SW480 (cell line): ENCODE measurements around the gene TECPR1.

Source experiments
- DNase-seq: peaks from one replicate; pipeline ENCODE4 v3.0.0-alpha.2; 2016; ENCODE audit warnings: low spot score

Gene TECPR1

GRCh38 chr7:98284335-98285036 is 32.5 kb upstream of the TECPR1 start:
- peak; percentile 81 for DNase-seq

- no peak for DNase-seq
Observed at GRCh38 chr7:98283887-98284222, 31.8 kb upstream of the TECPR1 start.

GRCh38 chr7:98283127-98283886 is 31.3 kb upstream of the TECPR1 start:
- no peak for DNase-seq

GRCh38 chr7:98282703-98283102 is 30.7 kb upstream of the TECPR1 start:
- no peak for DNase-seq

- DNase-seq: no peak
Observed at GRCh38 chr7:98281757-98282606, 29.9 kb upstream of the TECPR1 start.

- DNase-seq: peak; percentile 94
Observed at GRCh38 chr7:98280791-98281756, 29.0 kb upstream of the TECPR1 start, which contains the start of gene BRI3. Gene BRI3 (plus strand): TSS chr7:98281686. CDS start chr7:98281796, 110 bp downstream.

- no peak for DNase-seq
Observed at GRCh38 chr7:98280296-98280695, 28.3 kb upstream of the TECPR1 start.

GRCh38 chr7:98278936-98279335 is 26.9 kb upstream of the TECPR1 start:
- DNase-seq: no peak

GRCh38 chr7:98278408-98278807 is 26.4 kb upstream of the TECPR1 start:
- DNase-seq: peak; percentile 73

GRCh38 chr7:98276241-98276761 is 24.3 kb upstream of the TECPR1 start:
- DNase-seq: no peak

GRCh38 chr7:98267303-98267702 is 15.3 kb upstream of the TECPR1 start:
- no peak for DNase-seq

GRCh38 chr7:98266840-98267239 is 14.8 kb upstream of the TECPR1 start:
- no peak for DNase-seq

GRCh38 chr7:98265841-98266271 is 13.8 kb upstream of the TECPR1 start:
- no peak for DNase-seq

GRCh38 chr7:98257701-98258100 is 5.7 kb upstream of the TECPR1 start:
- DNase-seq: no peak

GRCh38 chr7:98256431-98256830 is 4.4 kb upstream of the TECPR1 start:
- no peak for DNase-seq

- no peak for DNase-seq
Observed at GRCh38 chr7:98254951-98255610, 3.0 kb upstream of the TECPR1 start.

GRCh38 chr7:98254516-98254915 is 2.5 kb upstream of the TECPR1 start:
- DNase-seq: no peak

- DNase-seq: no peak
Observed at GRCh38 chr7:98252425-98253054, 508 bp upstream of the TECPR1 start.

- DNase-seq: no peak
Observed at GRCh38 chr7:98251231-98251600, 816 bp downstream of the TECPR1 start.

GRCh38 chr7:98250789-98251188 is 1.2 kb downstream of the TECPR1 start:
- DNase-seq: peak; percentile 52
